ENCODE results near the gene DLK2. TPM values are rescaled to one million over a fixed set of nuclear protein-coding genes. Genes with fewer than 3 reads are reported as not detected.
"Not testable (repeated sequence)": the region's sequence is repeated elsewhere in the genome, so short reads cannot be mapped to it uniquely, and the experiment has no call there.

Gene DLK2
- total RNA-seq, 4 donors from 2014 or later, result 23.6 to 61.7 (median 32.3) TPM

DNA sequence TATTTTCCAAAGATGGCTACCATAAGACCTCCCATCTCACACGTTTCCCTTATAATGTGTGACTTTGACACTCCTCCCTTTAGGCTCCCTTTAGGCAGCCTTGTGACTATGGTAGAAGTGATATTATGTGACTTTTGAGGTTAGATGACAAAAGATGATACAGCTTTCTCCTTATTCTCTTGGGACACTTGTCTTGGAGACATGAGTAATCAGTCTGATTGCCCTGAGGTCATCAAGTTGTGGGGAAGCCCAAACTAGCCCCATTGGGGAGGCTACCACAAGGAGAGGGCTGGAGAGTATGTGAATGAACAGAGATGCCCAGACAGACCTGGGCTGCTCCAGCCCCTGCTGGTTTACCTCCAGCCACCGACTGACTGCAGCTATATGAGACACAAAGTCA is 10.6 kb upstream of the DLK2 start:
- H3K27ac ChIP-seq, result no peak overlapping the region
- no peak for TF ChIP-seq POLR2A (IDR thresholded peaks at IDR 0.05)
- TF ChIP-seq, protein P1, sequence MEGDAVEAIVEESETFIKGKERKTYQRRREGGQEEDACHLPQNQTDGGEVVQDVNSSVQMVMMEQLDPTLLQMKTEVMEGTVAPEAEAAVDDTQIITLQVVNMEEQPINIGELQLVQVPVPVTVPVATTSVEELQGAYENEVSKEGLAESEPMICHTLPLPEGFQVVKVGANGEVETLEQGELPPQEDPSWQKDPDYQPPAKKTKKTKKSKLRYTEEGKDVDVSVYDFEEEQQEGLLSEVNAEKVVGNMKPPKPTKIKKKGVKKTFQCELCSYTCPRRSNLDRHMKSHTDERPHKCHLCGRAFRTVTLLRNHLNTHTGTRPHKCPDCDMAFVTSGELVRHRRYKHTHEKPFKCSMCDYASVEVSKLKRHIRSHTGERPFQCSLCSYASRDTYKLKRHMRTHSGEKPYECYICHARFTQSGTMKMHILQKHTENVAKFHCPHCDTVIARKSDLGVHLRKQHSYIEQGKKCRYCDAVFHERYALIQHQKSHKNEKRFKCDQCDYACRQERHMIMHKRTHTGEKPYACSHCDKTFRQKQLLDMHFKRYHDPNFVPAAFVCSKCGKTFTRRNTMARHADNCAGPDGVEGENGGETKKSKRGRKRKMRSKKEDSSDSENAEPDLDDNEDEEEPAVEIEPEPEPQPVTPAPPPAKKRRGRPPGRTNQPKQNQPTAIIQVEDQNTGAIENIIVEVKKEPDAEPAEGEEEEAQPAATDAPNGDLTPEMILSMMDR (IDR thresholded peaks at IDR 0.05), result no peak
- no peak for TF ChIP-seq EP300 (IDR thresholded peaks at IDR 0.05)
- no peak for TF ChIP-seq POLR2AphosphoS5 (IDR thresholded peaks at IDR 0.05)
- H3K4me3 ChIP-seq, result no peak overlapping the region
- no peaks in the 10 kb centered on the region for H3K36me3 ChIP-seq
- no peaks in the 10 kb centered on the region for H3K9me3 ChIP-seq
- 77% methylated on average over 2 of the region's 2 CpGs for WGBS
- H3K4me1 ChIP-seq, result peaks cover 6% of the 10 kb centered on the region
- DNase-seq (ENCODE audit: low spot score in 2 of 2), result no peak
- peaks cover 28% of the 10 kb centered on the region for H3K27me3 ChIP-seq

DNA sequence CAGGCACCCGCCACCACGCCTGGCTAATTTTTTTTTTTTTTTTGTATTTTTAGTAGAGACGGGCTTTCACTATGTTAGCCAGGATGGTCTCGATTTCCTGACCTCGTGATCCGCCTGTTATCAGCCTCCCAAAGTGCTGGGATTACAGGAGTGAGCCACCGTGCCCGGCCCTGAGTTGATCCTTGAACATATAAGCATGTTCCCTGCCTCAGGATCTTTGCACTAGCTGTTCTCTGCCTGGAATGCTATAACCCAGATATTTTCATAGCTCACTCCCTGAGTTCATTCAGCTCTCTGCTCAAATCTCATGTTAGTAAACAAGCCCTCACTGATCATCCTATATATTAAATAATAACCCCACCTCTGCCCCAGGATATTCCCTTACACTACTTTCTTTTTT is 9.0 kb upstream of the DLK2 start:
- Histone ChIP-seq H3K27me3 (peaks cover 21% of the 10 kb centered on the region), H3K36me3 (no peaks in the 10 kb centered on the region), H3K27ac (no peak overlapping the region), H3K4me1 (peaks cover 2% of the 10 kb centered on the region), H3K9me3 (no peaks in the 10 kb centered on the region), H3K4me3 (no peak overlapping the region)
- TF ChIP-seq POLR2AphosphoS5 (IDR thresholded peaks at IDR 0.05), result no peak
- TF ChIP-seq POLR2A (IDR thresholded peaks at IDR 0.05), result no peak
- TF ChIP-seq EP300 (IDR thresholded peaks at IDR 0.05), result no peak
- TF ChIP-seq, protein P1 (IDR thresholded peaks at IDR 0.05), result no peak
- 92% methylated on average over 8 of the region's 8 CpGs for WGBS
- DNase-seq (ENCODE audit: low spot score in 2 of 2), result no peak

DNA sequence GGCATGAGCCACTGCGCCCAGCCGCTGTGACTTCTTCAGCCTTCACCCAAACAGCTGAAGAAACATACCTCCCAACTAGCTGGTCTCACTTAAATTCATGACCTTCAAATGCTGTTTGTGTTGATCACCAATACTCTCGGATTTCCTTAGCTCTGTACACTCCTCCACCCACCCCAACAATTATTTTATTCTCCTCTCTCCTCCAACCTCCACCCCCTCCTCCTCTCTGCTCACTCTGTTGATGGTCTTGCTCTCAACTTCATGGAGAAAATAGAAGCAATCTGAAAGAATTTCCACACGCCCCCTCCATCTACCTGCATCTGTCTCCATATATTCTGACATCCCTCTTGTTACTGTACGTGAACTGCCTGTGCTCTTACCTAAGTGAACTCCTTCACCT is 6.6 kb upstream of the DLK2 start:
- DNase-seq (ENCODE audit: low spot score in 2 of 2), result no peak
- no peak overlapping the region for H3K27ac ChIP-seq
- TF ChIP-seq POLR2AphosphoS5 (IDR thresholded peaks at IDR 0.05) (no peak), POLR2A (IDR thresholded peaks at IDR 0.05) (no peak), EP300 (IDR thresholded peaks at IDR 0.05) (no peak)
- TF ChIP-seq, protein P1 (IDR thresholded peaks at IDR 0.05), result no peak
- H3K36me3 ChIP-seq, result no peaks in the 10 kb centered on the region
- WGBS, result 75% methylated on average over 5 of the region's 5 CpGs
- no peaks in the 10 kb centered on the region for H3K9me3 ChIP-seq
- no peak overlapping the region for H3K4me3 ChIP-seq
- H3K4me1 ChIP-seq, result no peaks in the 10 kb centered on the region
- peaks cover 27% of the 10 kb centered on the region for H3K27me3 ChIP-seq

DNA sequence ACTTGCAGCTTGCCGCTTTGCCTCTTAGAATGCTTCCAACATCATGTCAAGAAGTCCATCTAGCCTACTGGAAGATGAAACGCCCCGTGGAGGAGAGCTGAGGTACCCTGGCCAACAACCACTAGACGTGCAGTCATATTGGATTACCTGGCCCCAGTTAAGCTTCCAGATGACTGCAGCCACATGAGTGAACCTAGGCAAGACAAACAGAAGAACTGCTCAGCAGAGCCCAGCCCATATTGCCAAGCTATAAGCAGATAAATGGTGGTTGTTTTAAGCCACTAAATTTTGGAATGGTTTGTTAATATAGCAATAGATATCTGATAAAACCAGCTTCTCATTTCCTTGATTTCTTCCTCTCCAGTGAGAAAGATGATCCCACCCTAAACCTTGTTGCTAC is 4.7 kb upstream of the DLK2 start:
- WGBS, result 83% methylated on average over 4 of the region's 4 CpGs

DNA sequence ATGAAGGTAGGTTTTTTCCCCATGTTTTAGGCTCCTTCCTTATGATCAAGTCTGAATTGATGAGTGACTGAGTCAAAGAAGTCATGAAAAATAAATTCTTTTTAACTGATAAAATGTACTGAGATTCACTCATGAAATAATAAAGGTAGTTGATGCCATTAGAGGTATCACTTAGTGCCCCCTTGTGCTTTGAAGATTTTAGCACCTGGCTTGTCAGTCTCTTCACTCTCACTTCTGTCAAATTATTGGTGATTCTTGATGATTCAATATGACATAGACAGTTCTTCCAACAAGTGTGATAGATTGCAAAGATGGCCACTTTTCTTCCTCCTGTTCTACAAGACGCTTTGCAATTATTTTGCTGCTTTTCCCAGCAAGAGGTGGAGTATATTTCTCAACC is 4.2 kb upstream of the DLK2 start:
- H3K9me3 ChIP-seq, result no peaks in the 10 kb centered on the region
- peaks cover 46% of the 10 kb centered on the region for H3K27me3 ChIP-seq
- TF ChIP-seq POLR2A (IDR thresholded peaks at IDR 0.05) (no peak), POLR2AphosphoS5 (IDR thresholded peaks at IDR 0.05) (no peak), EP300 (IDR thresholded peaks at IDR 0.05) (no peak)
- TF ChIP-seq, protein P1 (IDR thresholded peaks at IDR 0.05), result no peak
- WGBS, result 92% methylated on average over 1 of the region's 1 CpG
- peaks cover 17% of the 10 kb centered on the region for H3K4me1 ChIP-seq
- no peaks in the 10 kb centered on the region for H3K36me3 ChIP-seq
- no peak overlapping the region for H3K4me3 ChIP-seq
- DNase-seq (ENCODE audit: low spot score in 2 of 2), result no peak
- no peak overlapping the region for H3K27ac ChIP-seq

More for the DNA sequence above, 4.7 kb upstream of the DLK2 start:
- H3K4me1 ChIP-seq, result peaks cover 12% of the 10 kb centered on the region
- H3K4me3 ChIP-seq, result no peak overlapping the region
- no peaks in the 10 kb centered on the region for H3K9me3 ChIP-seq
- no peak overlapping the region for H3K27ac ChIP-seq
- peaks cover 44% of the 10 kb centered on the region for H3K27me3 ChIP-seq
- no peaks in the 10 kb centered on the region for H3K36me3 ChIP-seq
- TF ChIP-seq, protein P1 (IDR thresholded peaks at IDR 0.05), result no peak
- TF ChIP-seq EP300 (IDR thresholded peaks at IDR 0.05) (no peak), POLR2A (IDR thresholded peaks at IDR 0.05) (no peak), POLR2AphosphoS5 (IDR thresholded peaks at IDR 0.05) (no peak)
- DNase-seq (ENCODE audit: low spot score in 2 of 2), result no peak

DNA sequence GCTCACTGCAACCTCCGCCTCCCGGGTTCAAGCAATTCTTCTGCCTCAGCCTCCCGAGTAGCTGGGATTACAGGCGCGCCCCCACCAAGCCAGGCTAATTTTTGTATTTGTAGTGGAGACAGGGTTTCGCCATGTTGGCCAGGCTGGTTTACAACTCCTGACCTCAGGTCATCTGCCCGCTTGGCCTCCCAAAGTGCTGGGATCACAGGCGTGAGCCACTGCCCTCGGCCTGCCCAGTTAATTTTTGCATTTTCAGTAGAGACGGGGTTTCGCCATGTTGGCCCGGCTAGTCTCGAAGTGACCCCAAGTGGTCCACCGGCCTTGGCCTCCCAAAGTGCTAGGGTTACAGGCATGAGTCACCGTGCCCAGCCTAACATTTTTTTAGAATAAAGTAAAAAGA is 2.8 kb upstream of the DLK2 start:
- not testable (repeated sequence) for DNase-seq (ENCODE audit: low spot score in 2 of 2); H3K36me3 ChIP-seq; H3K4me3 ChIP-seq; H3K9me3 ChIP-seq; H3K27ac ChIP-seq
- WGBS, result 93% methylated on average over 15 of the region's 15 CpGs
- peaks cover 21% of the 10 kb centered on the region for H3K4me1 ChIP-seq
- H3K27me3 ChIP-seq, result peaks cover 42% of the 10 kb centered on the region
